NCI-H1436 (cell line): ENCODE results near the gene TMC7.
"Not testable (repeated sequence)": the region's sequence is repeated elsewhere in the genome, so short reads cannot be mapped to it uniquely, and the experiment has no call there.

Experiments used
- DNase-seq: peaks from one replicate; lab custom pipeline; 2025; lab: John Stamatoyannopoulos, UW

Gene TMC7

DNA sequence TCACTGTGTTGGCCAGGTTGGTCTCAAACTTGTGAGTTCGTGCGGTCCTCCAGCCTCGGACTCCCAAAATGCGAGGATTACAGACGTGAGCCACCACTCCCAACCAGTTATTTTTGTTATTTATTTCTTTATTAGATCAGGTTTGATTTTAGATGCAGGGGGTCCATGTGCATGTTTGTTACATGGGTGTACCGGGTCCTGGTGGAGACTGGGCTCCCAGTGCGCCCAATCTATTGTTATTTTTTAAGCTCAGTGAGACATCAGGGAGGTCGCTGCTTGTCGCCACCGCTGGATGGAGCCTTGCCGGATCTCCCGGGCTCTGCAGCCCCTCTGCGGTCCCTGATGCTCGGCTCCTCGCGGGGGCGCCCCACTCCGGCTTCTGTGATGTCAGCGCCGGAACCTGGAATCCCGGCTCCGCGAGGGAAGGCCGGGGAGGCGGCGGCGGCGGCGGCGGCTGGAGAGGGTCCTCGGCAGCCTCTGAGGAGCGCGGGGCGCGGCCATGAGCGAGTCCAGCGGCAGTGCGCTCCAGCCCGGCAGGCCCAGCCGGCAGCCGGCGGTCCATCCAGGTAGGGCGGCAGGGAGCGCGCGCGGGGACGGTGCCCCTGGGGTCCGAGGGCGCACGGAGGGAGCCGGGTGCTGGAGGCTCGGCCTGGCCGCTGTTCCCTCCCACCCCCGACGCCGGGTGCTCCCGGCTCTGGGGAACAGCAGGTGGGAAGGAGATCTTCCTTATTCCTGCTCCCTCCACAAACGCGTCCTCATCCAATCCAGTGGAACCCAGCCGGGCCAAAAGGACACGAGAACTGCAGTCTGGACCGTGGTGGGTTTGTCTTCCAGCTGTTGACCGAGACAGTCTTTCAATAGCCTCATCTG, at the start of gene TMC7:
Gene TMC7 (plus strand): TSS at position 370 of the 870 bp plus-strand sequence. CDS start 130 bp downstream, at position 500.
- peak; percentile 83 for DNase-seq

GRCh38 chr16:18936727-18937340, 46.9 kb upstream of the TMC7 start:
- DNase-seq = no peak

- DNase-seq = no peak
Measured at GRCh38 chr16:18937390-18937789, 46.3 kb upstream of the TMC7 start.

DNA sequence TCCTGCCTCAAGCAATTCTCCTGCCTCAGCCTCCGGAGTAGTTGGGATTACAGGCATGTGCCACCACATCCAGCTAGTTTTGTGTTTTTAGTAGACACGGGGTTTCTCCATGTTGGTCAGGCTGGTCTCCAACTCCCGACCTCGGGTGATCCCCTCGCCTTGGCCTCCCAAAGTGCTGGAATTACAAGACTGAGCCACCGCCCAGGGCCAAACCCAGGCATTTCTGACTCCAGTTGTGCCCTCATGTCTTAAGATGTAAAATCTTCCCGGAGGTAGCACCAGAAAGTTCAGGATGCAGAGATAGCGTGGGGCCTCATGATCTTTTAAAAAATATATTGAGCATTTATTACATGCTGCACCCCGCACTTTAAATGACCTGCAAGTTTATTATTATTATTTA, 44.7 kb upstream of the TMC7 start:
- DNase-seq = no peak

GRCh38 chr16:18941471-18941870, 42.3 kb upstream of the TMC7 start:
- no peak for DNase-seq

- DNase-seq = no peak
Measured at GRCh38 chr16:18942061-18942460, 41.7 kb upstream of the TMC7 start.

DNA sequence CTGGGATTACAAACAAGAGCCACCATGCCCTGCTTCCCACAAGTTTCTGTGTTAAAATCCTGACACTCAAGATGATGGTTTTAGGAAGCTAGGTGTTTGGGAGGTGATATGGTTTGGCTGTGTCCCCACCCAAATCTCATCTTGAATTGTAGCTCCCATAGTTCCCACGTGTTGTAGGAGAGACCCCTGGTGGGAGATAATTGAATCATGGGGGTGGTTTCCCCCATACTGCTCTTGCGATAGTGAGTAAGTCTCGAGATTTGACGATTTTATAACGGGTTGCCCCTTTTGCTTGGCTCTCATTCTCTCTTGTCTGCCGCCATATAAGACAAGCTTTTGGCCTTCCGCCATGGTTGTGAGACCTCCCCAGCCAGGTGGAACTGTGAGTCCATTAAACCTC, 40.3 kb upstream of the TMC7 start:
- DNase-seq = no peak

GRCh38 chr16:18945233-18945632, 38.5 kb upstream of the TMC7 start:
- DNase-seq = no peak

DNA sequence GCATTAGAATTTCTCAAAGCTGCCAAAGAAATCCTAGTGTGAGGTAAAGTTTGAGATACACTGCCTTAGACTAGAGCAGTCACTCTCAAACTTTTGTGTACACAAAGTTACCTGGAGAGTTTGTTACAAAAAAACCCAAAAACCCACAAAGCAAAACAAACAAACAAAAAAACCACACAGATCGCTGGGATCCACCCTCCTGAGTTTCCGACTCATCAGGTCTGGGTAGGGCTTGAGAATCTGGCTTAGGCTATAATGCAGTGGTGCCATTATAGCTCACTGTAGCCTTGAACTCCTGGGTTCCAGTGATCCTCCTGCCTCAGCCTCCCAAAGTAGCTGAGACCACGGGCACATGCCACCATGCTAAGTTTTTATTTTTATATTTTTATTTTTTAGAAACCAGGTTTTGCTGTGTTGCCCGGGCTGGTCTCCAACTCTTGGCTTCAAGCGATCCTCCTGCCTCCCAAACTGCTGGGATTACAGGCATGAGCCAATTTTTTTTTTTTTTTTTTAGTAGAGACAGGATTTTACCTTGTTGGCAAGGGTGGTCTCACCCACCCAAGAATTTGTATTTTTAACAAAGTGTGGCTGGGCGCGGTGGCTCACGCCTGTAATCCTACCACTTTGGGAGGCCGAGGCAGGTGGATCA, 35.2 kb upstream of the TMC7 start:
- DNase-seq = no peak

GRCh38 chr16:18950469-18951185, 33.1 kb upstream of the TMC7 start:
- no peak for DNase-seq

- DNase-seq = no peak
Measured at GRCh38 chr16:18953547-18953946, 30.2 kb upstream of the TMC7 start.

GRCh38 chr16:18955874-18956580, 27.7 kb upstream of the TMC7 start:
- DNase-seq = not testable (repeated sequence)

- DNase-seq = not testable (repeated sequence)
Measured at GRCh38 chr16:18956658-18957241, 27.0 kb upstream of the TMC7 start.

- DNase-seq = no peak
Measured at GRCh38 chr16:18958621-18959029, 25.1 kb upstream of the TMC7 start.

DNA sequence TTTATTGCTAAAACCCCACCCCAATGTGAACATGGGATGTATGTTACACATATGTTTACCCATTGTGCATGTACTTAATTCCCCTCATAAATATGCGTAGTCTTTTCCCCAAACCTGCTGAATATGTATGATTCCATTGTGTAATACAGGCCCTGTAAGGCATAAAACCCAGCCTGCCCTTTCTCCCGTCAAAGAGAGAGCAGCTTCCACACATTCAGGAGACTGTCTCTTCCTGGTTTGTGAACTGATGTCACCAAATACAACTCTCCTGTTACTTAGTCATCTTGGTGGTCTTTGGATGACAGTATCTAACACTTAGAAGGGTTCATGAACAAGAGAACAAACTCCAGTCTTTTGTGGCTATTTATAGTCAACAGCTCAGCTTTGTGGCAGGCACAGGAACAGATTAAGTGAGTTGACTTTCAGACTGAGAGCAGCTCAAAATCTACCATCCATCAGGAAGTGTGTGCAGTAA, 24.7 kb upstream of the TMC7 start:
- no peak for DNase-seq

GRCh38 chr16:18965555-18965954, 18.2 kb upstream of the TMC7 start:
- no peak for DNase-seq

DNA sequence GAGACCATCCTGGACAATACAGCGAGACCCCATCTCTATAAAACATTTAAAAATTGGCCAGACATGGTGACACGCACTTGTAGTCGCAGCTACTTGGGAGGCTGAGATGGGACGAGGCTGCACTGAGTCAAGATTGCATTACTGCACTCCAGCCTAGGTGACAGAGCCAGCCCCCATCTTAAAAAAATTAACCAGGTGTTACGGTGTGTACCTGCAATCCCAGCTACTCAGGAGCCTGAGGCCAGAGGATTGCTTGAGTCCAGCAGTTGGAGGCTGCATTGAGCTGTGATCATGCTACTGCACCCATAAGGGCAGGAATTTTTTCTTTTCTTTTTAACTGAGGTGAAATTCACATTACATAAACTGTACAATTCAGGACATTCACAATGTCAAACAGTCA, 16.9 kb upstream of the TMC7 start:
- no peak for DNase-seq

- peak; percentile 79 for DNase-seq
Measured at GRCh38 chr16:18969050-18969854, 14.5 kb upstream of the TMC7 start.

- DNase-seq = no peak
Measured at GRCh38 chr16:18969855-18970240, 13.9 kb upstream of the TMC7 start.

GRCh38 chr16:18975109-18975508, 8.6 kb upstream of the TMC7 start:
- DNase-seq = no peak
